ENCODE measurements around the gene LAMB1.

LAMB1 gene

GRCh38 chr7:108004220-108005142 lies 1.5 kb upstream of the LAMB1 start:
- no peak for DNase-seq
- no peaks in the 10 kb centered on the region for H3K36me3 ChIP-seq (replicated peaks; ENCODE audit: insufficient read depth, low read length)
- H4K20me1 ChIP-seq (ENCODE audit: insufficient read depth, low read length), result no peaks in the 10 kb centered on the region
- H3K79me2 ChIP-seq (ENCODE audit: low read length), result no peaks in the 10 kb centered on the region
- H3K4me3 ChIP-seq (ENCODE audit: low read length), result no peak overlapping the region
- H2AFZ ChIP-seq (ENCODE audit: low read length), result no peak overlapping the region
- H3K27ac ChIP-seq (ENCODE audit: low read length), result no peak overlapping the region
- no peak overlapping the region for H3K4me2 ChIP-seq (ENCODE audit: low read depth, low read length)
- no peaks in the 10 kb centered on the region for H3K9me3 ChIP-seq (replicated peaks; ENCODE audit: insufficient read depth, low read length)
- TF ChIP-seq EZH2 (optimal IDR thresholded peaks at IDR 0.05; ENCODE audit: low read depth, low read length), result no peak
- no peak for TF ChIP-seq EZH2phosphoT487 (IDR thresholded peaks at IDR 0.05; ENCODE audit: low read length)
- TF ChIP-seq CTCF (IDR thresholded peaks at IDR 0.05; ENCODE audit: low read length), result no peak
- H3K27me3 ChIP-seq (replicated peaks; ENCODE audit: insufficient read depth, low read length), result 0 out of 2 replicates have a peak, but pooled peaks cover 3% of the 10 kb centered on the region
- H3K9me2 ChIP-seq (replicated peaks; ENCODE audit: insufficient read depth, low read length), result no peaks in the 10 kb centered on the region
- no peaks in the 10 kb centered on the region for H3K4me1 ChIP-seq (ENCODE audit: low read length)
- no peaks in the 10 kb centered on the region for H3F3A ChIP-seq (ENCODE audit: insufficient read depth, low read length)
- no peak overlapping the region for H3K9ac ChIP-seq (ENCODE audit: low read length)

- H3K9ac ChIP-seq (ENCODE audit: low read length), result no peak overlapping the region
- H3K27ac ChIP-seq (ENCODE audit: low read length), result no peak overlapping the region
- peak overlapping the region; percentile 56; the same call in 1 of the 2 replicates for H3K4me2 ChIP-seq (ENCODE audit: low read depth, low read length)
- DNase-seq, result no peak
- H3K4me3 ChIP-seq (ENCODE audit: low read length), result no peak overlapping the region
- no peaks in the 10 kb centered on the region for H3K4me1 ChIP-seq (ENCODE audit: low read length)
- H2AFZ ChIP-seq (ENCODE audit: low read length), result no peak overlapping the region
- no peaks in the 10 kb centered on the region for H3K9me3 ChIP-seq (replicated peaks; ENCODE audit: insufficient read depth, low read length)
- no peaks in the 10 kb centered on the region for H3K79me2 ChIP-seq (ENCODE audit: low read length)
- H3K9me2 ChIP-seq (replicated peaks; ENCODE audit: insufficient read depth, low read length), result no peaks in the 10 kb centered on the region
- no peaks in the 10 kb centered on the region for H4K20me1 ChIP-seq (ENCODE audit: insufficient read depth, low read length)
- H3F3A ChIP-seq (ENCODE audit: insufficient read depth, low read length), result no peaks in the 10 kb centered on the region
- H3K36me3 ChIP-seq (replicated peaks; ENCODE audit: insufficient read depth, low read length), result no peaks in the 10 kb centered on the region
- H3K27me3 ChIP-seq (replicated peaks; ENCODE audit: insufficient read depth, low read length), result 0 out of 2 replicates have a peak, but pooled peaks cover 3% of the 10 kb centered on the region
- no peak for TF ChIP-seq EZH2 (optimal IDR thresholded peaks at IDR 0.05; ENCODE audit: low read depth, low read length)
- TF ChIP-seq CTCF (IDR thresholded peaks at IDR 0.05; ENCODE audit: low read length), result no peak
- TF ChIP-seq EZH2phosphoT487 (IDR thresholded peaks at IDR 0.05; ENCODE audit: low read length), result no peak
These were observed 606 bp upstream of the LAMB1 start for GRCh38 chr7:108003599-108003935.

- H3K27me3 ChIP-seq (replicated peaks; ENCODE audit: insufficient read depth, low read length), result 0 out of 2 replicates have a peak, but pooled peaks cover 3% of the 10 kb centered on the region
- H3K36me3 ChIP-seq (replicated peaks; ENCODE audit: insufficient read depth, low read length), result no peaks in the 10 kb centered on the region
- TF ChIP-seq EZH2phosphoT487 (IDR thresholded peaks at IDR 0.05; ENCODE audit: low read length) (no peak), CTCF (IDR thresholded peaks at IDR 0.05; ENCODE audit: low read length) (no peak), EZH2 (optimal IDR thresholded peaks at IDR 0.05; ENCODE audit: low read depth, low read length) (no peak)
- peak overlapping the region; percentile 56; the same call in 1 of the 2 replicates for H3K4me2 ChIP-seq (ENCODE audit: low read depth, low read length)
- H3K9me2 ChIP-seq (replicated peaks; ENCODE audit: insufficient read depth, low read length), result no peaks in the 10 kb centered on the region
- H2AFZ ChIP-seq (ENCODE audit: low read length), result peak overlapping the region; percentile 67
- no peaks in the 10 kb centered on the region for H3F3A ChIP-seq (ENCODE audit: insufficient read depth, low read length)
- peak overlapping the region; percentile 51 for H3K4me3 ChIP-seq (ENCODE audit: low read length)
- H4K20me1 ChIP-seq (ENCODE audit: insufficient read depth, low read length), result no peaks in the 10 kb centered on the region
- H3K4me1 ChIP-seq (ENCODE audit: low read length), result no peaks in the 10 kb centered on the region
- no peaks in the 10 kb centered on the region for H3K9me3 ChIP-seq (replicated peaks; ENCODE audit: insufficient read depth, low read length)
- no peak for DNase-seq
- no peak overlapping the region for H3K27ac ChIP-seq (ENCODE audit: low read length)
- no peak overlapping the region for H3K9ac ChIP-seq (ENCODE audit: low read length)
- H3K79me2 ChIP-seq (ENCODE audit: low read length), result no peaks in the 10 kb centered on the region
These were observed 916 bp downstream of the LAMB1 start for GRCh38 chr7:108001764-108002725.

Measured in MM.1S (cell line).